DOHH2 (cell line): ENCODE data around the gene CEP85.

Experiments used
- EZH2phosphoT487 ChIP-seq: fragments of 200-600 bp; sonication (generic); IDR thresholded peaks from 2 replicates; pipeline ENCODE4 v1.6.1; 2017; ENCODE audit warnings: borderline replicate concordance, mild to moderate bottlenecking, antibody characterized with exemption, low read length, moderate library complexity, mixed read lengths
- TF ChIP-seq, protein P1 (sequence below): fragments of 200-600 bp; sonication (generic); IDR thresholded peaks from one replicate; pipeline ENCODE4 v1.5.1; 2014; ENCODE audit warnings: antibody characterized with exemption, mild to moderate bottlenecking, low read depth, low read length; ENCODE audit not compliant: poor library complexity, severe bottlenecking

DNA sequence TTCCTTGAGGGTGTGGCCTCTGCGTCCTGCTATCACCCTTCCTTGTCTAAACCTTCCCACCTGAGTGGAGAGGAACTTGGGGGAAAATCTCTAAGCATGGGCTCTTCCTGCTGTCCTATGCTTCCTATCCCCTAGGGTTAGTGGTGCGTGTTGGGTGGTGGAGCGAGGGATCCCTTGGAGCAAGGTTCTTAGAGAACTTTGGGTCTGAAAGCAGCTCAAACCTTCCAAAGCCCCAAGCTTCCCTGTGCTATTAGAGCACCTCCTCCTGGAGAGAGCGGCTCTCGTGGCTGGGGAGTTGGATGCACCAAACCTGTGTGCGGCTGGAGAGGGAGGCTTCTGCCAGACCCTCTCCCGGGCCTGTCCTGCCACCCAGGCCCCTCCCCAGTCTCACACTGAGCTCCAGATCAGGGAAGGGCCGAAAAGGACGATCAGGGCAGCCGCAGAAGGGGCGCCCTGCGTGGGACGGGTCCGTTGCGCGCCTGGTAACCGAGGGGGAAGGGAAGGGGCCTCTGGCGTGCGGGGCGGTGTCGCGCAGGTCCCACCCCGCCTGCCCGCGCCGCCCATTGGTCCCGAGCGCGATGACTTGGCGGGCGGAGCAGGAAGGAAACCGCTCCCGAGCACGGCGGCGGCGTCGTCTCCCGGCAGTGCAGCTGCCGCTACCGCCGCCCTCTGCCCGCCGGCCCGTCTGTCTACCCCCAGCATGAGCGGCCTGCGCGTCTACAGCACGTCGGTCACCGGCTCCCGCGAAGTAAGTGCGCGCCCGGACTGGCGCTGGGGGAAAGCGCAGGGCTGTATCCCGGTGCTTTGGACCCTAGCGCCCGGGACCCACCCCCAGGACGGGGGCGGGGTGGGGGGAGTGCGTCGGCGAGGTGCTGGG is 45.7 kb downstream of the CEP85 start, which contains the start of gene SH3BGRL3:
- TF ChIP-seq, protein P1, sequence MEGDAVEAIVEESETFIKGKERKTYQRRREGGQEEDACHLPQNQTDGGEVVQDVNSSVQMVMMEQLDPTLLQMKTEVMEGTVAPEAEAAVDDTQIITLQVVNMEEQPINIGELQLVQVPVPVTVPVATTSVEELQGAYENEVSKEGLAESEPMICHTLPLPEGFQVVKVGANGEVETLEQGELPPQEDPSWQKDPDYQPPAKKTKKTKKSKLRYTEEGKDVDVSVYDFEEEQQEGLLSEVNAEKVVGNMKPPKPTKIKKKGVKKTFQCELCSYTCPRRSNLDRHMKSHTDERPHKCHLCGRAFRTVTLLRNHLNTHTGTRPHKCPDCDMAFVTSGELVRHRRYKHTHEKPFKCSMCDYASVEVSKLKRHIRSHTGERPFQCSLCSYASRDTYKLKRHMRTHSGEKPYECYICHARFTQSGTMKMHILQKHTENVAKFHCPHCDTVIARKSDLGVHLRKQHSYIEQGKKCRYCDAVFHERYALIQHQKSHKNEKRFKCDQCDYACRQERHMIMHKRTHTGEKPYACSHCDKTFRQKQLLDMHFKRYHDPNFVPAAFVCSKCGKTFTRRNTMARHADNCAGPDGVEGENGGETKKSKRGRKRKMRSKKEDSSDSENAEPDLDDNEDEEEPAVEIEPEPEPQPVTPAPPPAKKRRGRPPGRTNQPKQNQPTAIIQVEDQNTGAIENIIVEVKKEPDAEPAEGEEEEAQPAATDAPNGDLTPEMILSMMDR: peak; percentile 65
- no peak for TF ChIP-seq EZH2phosphoT487
